Stimulated activated CD4-positive, alpha-beta T cell treated with anti-CD3 and anti-CD28 coated beads, Interleukin-12 subunit alpha, Interleukin-12 subunit beta, amount 100 ng/mL, for 4 hours (primary cell): Measurements from ENCODE around the gene TRAF3.

Experiments used
- DNase-seq: peaks from one replicate; pipeline ENCODE4 v3.0.0-alpha.2; 2020

The TRAF3 gene

GRCh38 chr14:102776761-102777710, at the start of gene TRAF3:
TSS of gene TRAF3 (plus strand) at chr14:102777449. CDS start at chr14:102870202, 92,753 bp downstream.
- DNase-seq, result peak; percentile 79

DNA sequence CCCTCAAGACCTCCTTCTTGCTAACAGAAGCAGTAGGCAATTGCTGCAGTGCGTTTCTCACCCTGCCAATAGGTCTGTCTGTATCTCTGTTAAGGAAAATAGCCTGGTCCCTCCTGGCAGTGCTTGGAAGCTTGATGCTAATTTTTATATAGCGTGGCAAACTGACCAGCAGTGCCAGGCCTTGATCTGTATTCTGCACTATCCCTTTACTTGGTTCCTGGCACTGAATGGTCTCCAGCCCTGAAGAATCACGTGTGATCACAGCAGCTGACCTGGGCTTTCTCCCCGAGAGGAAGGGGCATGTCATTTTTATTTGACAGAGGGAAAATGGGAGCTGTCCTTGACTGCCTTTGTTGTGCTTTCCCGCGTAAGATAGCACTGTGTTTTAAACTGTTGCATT, 48.7 kb upstream of the TRAF3 start:
- DNase-seq, result no peak

GRCh38 chr14:102729268-102729667, 48.0 kb upstream of the TRAF3 start:
- no peak for DNase-seq

DNA sequence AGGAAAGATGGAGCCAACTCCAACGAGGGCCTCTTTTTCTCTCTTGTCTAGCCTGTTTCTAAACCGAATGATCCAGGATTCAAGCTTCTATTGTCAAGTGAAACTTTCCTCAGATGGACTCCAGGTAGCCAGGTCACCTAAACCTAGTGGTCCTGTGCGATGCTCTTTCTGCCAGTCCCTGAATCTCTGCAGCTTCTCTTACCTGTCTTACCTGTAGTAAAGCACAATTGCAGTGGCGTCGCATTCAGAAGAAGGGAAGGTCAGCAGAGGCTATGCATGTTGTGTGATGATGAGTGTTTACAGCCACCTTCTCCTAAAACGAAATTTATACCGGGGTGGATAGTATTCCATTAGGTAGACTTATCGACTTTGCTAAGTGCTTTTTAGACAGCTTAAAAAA, 47.4 kb upstream of the TRAF3 start:
- no peak for DNase-seq

DNA sequence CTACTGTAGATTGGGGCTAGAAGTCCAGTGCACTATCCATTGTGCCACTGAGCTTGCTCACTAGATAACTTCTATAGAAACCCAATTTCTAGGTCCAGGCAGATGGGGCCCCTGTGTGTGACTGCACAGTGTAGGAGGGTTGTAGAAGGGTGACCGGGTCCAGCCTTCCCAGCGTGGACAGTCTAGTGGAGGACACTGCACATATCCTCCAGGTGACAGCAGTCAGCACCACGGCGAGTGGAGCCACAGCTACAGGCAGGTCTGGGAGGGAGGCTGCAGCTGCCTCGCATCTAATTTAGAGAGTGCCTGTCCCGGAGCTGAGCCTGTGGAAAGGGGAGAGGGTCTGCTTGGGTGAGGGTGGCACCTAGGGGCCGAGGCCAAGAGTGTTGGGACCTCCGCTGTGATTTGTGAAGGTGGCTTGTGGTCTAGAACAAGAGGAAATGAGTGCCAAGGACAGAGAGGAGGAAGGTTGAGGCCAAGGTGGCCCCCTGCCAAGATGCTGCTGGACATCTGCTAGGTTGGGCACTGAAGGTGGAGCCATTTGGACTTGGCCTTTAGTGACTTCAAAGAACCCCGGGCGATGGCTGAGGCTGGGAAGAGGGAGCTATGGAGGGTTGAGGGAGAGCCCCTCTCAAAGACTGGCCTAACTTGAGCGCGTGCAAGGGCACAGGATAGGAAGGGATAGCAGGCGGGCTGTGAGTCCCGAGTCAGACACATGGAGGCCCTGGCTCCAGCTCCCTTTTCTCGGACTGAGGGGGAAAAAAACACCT, 46.0 kb upstream of the TRAF3 start:
- DNase-seq, result no peak

DNA sequence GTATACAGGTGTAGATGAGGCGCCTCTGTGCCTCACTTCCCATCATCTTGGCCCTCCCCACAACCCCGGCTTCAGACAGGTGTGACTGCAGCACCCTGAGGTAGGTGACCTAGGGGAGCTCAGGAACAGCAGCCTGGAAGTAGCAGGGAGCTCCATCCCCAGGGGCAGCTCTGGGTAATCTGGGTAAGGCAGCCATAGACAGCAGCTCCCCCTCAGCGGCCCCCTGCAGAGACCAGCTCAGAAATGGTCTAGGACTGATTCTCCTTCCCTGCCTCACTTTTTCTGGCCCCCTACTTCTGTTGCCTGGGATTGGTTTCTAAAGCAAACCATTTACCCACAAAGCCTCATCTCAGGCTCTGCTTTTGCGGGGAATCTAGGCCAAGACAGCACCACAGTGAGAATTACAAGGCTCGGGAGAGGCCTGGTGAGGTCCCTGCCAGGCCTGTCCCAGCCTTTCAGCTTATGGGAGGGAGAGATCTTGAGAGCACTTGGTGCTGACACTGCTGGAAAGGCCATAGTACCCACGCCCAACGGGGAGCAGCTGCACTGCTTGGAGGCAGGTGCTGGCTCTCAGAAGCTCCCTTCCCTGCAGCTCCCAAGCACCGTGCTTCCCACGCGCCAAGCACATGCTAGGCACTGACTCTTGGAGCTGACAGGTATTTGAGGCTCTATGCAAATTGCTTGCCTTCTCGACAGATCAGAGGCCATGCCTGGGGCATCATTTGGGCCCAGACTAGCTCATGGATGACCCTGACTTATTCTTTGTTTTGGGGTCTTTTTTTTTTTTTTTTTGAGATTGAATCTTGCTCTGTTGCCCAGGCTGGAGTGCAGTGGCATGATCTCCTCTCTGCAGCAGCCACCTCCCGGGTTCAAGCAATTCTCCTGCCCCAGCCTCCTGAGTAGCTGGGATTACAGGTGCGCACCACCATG, 45.1 kb upstream of the TRAF3 start:
- DNase-seq, result no peak

DNA sequence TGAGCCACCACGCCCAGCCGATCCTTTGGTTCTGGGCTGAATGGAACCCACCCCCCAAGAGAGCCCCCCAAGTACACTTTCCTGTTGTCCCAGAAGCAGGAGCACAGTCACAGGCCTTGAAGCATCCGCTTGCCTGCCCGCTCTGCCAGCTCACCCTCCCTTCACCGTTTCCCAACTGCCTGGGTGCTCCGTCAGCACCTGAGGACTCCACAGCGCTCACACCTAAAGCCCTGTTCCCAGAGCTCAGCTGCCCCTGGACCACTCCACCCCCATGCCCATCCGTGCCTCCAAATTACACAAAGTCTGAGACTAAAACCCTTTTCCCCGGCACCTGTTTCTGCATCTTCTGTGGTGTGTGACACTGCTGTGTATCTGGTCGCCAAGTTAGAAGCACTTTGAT, 44.3 kb upstream of the TRAF3 start:
- no peak for DNase-seq

DNA sequence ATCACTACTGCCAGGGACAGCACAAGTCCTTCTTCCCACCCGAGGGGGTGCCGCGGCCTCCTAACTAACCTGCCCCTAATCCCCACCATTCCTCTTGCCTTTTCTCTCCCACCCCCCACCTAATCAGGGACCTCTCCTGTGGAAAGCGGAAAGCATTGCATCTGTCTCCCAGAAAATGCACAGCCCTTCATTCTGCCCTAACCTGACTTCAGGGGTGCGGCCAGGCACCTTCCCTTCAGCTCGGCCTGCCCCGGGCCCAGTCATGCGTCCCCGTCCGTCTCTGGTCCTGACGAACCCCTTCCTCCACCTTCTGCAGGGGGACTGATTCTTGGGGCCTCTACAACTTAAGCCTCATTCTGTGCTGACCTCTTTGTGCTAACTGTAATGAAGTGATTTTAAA, 43.9 kb upstream of the TRAF3 start:
- no peak for DNase-seq

- DNase-seq, result no peak
Measured at GRCh38 chr14:102734436-102734835, 42.8 kb upstream of the TRAF3 start.

- DNase-seq, result no peak
Measured at GRCh38 chr14:102736956-102737355, 40.3 kb upstream of the TRAF3 start.

DNA sequence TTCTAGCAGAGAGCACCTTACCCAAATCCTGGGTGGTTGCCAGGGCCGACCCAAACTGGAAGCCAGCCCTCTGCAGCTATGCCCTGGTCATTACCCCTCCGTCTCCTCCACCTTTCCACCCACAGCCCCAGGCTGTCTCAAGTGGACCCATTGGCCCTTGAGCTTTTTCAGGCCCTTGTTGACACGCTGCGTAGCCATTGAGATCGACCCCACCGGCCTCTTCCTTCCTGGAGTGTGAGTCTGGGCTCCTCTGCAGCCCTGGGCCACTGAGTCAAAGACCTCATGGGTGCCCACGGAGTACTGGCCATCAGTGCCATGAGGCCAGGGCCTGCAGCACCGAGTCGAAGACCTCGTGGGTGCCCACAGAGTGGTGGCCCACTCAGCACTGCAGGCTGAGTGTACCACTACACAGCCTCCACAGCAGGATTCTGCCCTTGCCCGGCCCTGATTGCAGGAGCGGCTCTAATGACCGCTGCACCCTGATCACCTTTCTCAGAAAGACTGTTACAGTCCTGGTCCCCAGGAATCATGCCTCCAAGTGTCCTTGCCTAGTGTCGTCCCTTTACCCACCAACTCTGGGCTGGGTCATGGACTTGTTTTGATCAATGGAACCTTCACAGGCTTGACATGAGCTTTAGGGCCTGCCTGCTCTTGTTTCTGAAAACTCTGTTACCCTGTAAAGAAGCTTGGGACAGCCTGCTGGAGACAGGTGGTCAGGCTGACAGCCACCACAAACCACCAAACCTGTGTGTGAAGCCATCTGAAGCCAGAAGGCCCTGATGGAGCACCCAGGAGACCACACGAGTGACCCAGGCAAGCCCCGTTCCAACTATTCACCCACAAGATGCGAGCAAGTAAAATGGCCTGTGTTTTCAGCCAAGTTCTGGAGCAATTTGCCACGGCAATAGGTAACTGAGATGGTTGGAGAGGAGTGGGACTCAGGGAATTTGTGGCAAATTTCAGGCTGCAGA, 39.6 kb upstream of the TRAF3 start:
- DNase-seq, result no peak

DNA sequence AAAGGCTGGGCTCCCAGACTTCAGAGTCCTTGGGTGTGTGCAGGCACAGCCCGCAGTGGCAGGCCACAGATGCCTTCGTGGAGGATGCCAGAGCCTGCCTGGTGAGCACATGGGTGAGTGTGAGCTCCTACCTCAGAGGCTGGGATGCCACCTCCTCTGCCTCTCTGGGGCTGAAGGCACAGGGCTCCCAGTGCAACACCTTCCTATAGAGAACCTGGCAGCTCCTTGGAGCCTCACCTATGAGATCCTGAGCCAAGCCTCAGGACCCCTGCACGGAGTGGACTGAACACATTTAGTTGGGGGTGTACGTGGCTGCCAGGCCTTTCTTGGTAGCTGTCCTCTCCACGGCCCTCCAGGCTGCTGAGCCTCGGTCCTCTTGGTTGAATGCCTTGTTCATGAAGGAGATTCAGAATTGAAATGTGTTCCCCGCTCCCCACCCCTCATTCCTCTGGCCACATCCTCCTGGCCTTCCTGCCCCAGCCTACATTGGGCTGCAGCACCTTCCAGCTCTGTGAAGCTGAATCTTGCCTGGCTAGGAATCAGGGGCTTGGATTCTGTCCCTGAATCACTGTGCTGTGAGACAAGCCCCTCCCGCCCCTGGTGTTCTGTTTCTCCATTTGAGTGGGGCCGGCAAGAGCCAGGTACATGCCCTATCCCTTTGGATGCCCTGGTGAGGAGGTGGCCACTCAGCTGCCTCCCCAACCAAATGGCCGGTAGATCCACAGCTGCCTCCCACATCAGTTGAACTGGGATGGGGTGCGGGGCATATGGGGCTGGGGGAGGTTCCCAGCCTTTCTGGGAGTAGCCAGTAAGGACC, 38.7 kb upstream of the TRAF3 start:
- DNase-seq, result no peak

DNA sequence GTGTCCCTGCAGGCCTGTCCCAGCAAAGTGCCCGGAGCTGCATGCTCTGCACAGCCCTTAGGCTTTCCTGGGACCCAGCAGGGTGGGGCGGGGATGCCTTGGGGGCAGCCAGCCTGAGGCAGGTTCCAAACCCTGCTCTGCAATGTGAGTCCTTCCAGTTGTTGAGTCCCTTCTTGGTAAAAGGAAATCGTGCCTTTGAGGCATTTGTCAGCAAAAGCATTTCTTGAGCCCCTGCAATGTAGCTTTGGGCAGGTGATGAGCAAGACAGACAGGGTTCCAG, 38.1 kb upstream of the TRAF3 start:
- no peak for DNase-seq

GRCh38 chr14:102746634-102747438, 30.4 kb upstream of the TRAF3 start:
- DNase-seq, result no peak

- no peak for DNase-seq
Measured at GRCh38 chr14:102748806-102749205, 28.4 kb upstream of the TRAF3 start.

- DNase-seq, result no peak
Measured at GRCh38 chr14:102749393-102750305, 27.6 kb upstream of the TRAF3 start.

DNA sequence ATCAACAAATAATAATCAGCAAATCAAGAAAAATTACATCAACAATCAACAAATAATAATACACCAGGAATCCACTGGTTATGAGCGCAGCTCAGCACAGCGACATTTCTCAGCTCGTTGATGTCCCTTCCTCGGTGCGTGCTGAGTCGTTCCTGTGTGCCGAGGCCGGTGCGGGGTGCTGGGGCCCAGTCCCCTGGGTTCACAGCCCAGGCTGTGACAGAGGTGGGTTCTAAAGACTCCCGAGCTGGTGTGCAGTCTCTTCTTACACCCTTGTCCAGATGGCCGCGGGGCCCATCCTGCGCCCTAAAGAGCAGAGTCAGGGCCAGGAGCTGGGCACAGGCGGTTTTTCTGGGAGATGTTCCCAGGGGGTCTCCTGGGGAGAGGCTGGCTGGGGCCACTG, 26.9 kb upstream of the TRAF3 start:
- DNase-seq, result no peak

- no peak for DNase-seq
Measured at GRCh38 chr14:102751088-102751487, 26.2 kb upstream of the TRAF3 start.

DNA sequence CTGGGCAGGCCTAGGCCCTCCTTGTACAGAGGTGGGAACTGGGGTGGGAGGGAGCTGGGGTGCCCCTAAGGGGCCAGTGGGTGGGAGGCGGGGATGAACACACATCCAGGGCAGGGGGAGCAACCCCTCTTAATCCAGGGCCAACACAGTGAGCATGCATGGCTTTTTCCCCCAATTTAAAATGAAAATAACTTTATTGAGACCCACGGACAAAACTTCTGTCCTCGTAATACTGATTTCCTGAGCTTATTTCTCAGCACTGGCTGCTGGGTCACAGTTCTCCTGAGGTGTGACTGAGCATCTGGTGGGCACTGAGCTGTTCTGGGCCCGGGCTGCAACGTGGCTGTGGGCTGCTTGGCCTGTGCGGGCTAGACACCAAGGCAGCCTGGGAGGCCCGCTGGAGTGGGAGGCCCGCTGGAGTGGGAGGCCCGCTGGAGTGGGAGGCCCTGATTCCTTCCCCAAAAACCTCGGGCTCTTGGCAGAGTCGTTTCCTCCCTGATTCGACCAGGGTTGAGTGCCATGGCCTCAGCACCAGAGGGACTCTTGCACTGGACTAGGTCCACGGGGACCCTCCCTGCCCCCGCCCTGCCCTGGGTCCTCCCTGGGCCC, 24.9 kb upstream of the TRAF3 start:
- DNase-seq, result no peak
